K562 (cell line): Measurements from ENCODE around the gene HSPH1. TPM values are rescaled to one million over a fixed set of nuclear protein-coding genes. Genes with fewer than 3 reads are reported as not detected.
A peak's percentile ranks its signal among the peaks of the same experiment; 100 is the strongest.

Source experiments
- BCOR ChIP-seq: fragments of 450-650 bp; IDR thresholded peaks from 2 replicates; pipeline ENCODE4 v1.6.1; 2016
- BRD4 ChIP-seq: fragments of 200-600 bp; sonication (generic); IDR thresholded peaks from 2 replicates; pipeline ENCODE4 v1.6.1; 2017; ENCODE audit warnings: inconsistent platforms
- CREB1 ChIP-seq, 2 experiments: sonication (generic) in 1 of 2; formaldehyde crosslinking in 1 of 2; IDR thresholded peaks; 2 replicates each; pipeline versions ENCODE4 v1.6.1 to v1.8.0; 2012 to 2022; ENCODE audit warnings: inconsistent platforms in 1 of 2, mild to moderate bottlenecking in 1 of 2, missing genetic modification reagents in 1 of 2, moderate library complexity in 1 of 2
- FOXK2 ChIP-seq, 2 experiments: fragments of 450-650 bp; IDR thresholded peaks in 1 of 2; conservative IDR thresholded peaks in 1 of 2; 2 replicates each; pipeline ENCODE4 v1.6.1; 2016; ENCODE audit warnings: low read depth in 2 of 2, mild to moderate bottlenecking in 1 of 2
- GABPA ChIP-seq: fragments of 200-800 bp; sonication (Bioruptor generic); conservative IDR thresholded peaks from 2 replicates; pipeline ENCODE4 v1.6.1; 2016; ENCODE audit warnings: low read depth, missing genetic modification characterization, missing compliant biosample characterization
- GATAD2A ChIP-seq: fragments of 450-650 bp; IDR thresholded peaks from 2 replicates; pipeline ENCODE4 v1.6.1; 2017
- HCFC1 ChIP-seq: IDR thresholded peaks from 2 replicates; pipeline ENCODE4 v1.6.1; 2012; ENCODE audit warnings: low read depth, low read length, improper control_type of control experiment
- HNRNPLL ChIP-seq: fragments of 200-400 bp; formaldehyde crosslinking; IDR thresholded peaks from 2 replicates; pipeline ENCODE4 v1.6.1; 2017; ENCODE audit warnings: low read length, low read depth, mild to moderate bottlenecking; ENCODE audit not compliant: poor library complexity, severe bottlenecking
- PYGO2 ChIP-seq: fragments of 450-650 bp; IDR thresholded peaks from 2 replicates; pipeline ENCODE4 v1.6.1; 2016; ENCODE audit warnings: mild to moderate bottlenecking, missing genetic modification characterization, moderate library complexity, missing compliant biosample characterization
- RBM22 ChIP-seq: fragments of 200-400 bp; formaldehyde crosslinking; IDR thresholded peaks from 2 replicates; pipeline ENCODE4 v1.6.1; 2018; ENCODE audit warnings: low read length, low read depth; ENCODE audit not compliant: poor library complexity, severe bottlenecking
- SIN3A ChIP-seq, 2 experiments: fragments of 150-350 bp in 1 of 2; IDR thresholded peaks; 2 replicates each; pipeline ENCODE4 v1.6.1; 2011 to 2016; ENCODE audit warnings: borderline replicate concordance in 2 of 2, low read depth in 2 of 2, low read length in 2 of 2, mild to moderate bottlenecking in 2 of 2, moderate library complexity in 2 of 2; ENCODE audit not compliant: control insufficient read depth in 1 of 2
- SP2 ChIP-seq: IDR thresholded peaks from 2 replicates; pipeline ENCODE4 v1.6.1; 2011; ENCODE audit warnings: mild to moderate bottlenecking, low read depth, low read length, moderate library complexity; ENCODE audit not compliant: poor library complexity, severe bottlenecking; ENCODE audit errors: extremely low read depth
- TBP ChIP-seq: optimal IDR thresholded peaks from 2 replicates; pipeline ENCODE3; 2011; ENCODE audit warnings: low read depth, low read length, improper control_type of control experiment
- TEAD2 ChIP-seq: fragments of 450-650 bp; IDR thresholded peaks from 2 replicates; pipeline ENCODE4 v1.6.1; 2016; ENCODE audit warnings: missing genetic modification characterization, control low read depth, missing compliant biosample characterization
- TFAP4 ChIP-seq: sonication (generic); formaldehyde crosslinking; IDR thresholded peaks from 2 replicates; pipeline ENCODE4 v1.8.0; 2022; ENCODE audit warnings: missing genetic modification reagents, mild to moderate bottlenecking, moderate library complexity, borderline replicate concordance
- ZBTB17 ChIP-seq: fragments of 450-650 bp; formaldehyde crosslinking; IDR thresholded peaks from 2 replicates; pipeline ENCODE4 v1.4.0; 2020; ENCODE audit warnings: mild to moderate bottlenecking
- ZNF384 ChIP-seq: IDR thresholded peaks from 2 replicates; pipeline ENCODE4 v1.6.1; 2012; ENCODE audit warnings: low read depth, low read length, improper control_type of control experiment
- ZNF589 ChIP-seq: fragments of 200-800 bp; sonication (Bioruptor generic); IDR thresholded peaks from 2 replicates; pipeline ENCODE4 v1.6.1; 2016; ENCODE audit warnings: low read depth, missing genetic modification characterization, missing compliant biosample characterization
- polyA plus RNA-seq, 8 experiments: library from polyadenylated mRNA; depleted of rRNA in 4 of 8; stranded (reverse) in 5 of 8; unstranded in 3 of 8; fragments of >200 nt; fragmentation: Nextera tagmentation in 2 of 8; fragmentation: Illumina TruSeq in 1 of 8; extraction: Ambion mirVana in 2 of 8; extraction: Trizol in 1 of 8; gene quantifications; 2 replicates each; pipeline versions ENCODE4 v1.2.1 to v1.2.3, GENCODE V29; 2011 to 2014; ENCODE audit warnings: inconsistent platforms in 1 of 8, missing spikeins in 1 of 8
- total RNA-seq, 7 experiments: library from RNA; depleted of rRNA in 6 of 7; stranded (reverse); fragments of >200 nt in 6 of 7; fragmentation: Illumina TruSeq in 2 of 7; extraction: Trizol in 2 of 7; gene quantifications; 2 replicates each; pipeline versions ENCODE4 v1.2.1 to v1.2.3, GENCODE V29; 2011 to 2021; ENCODE audit warnings: low replicate concordance in 1 of 7
- TF ChIP-seq, protein P1 (sequence below): sonication (generic); formaldehyde crosslinking; IDR thresholded peaks from 2 replicates; pipeline ENCODE4 v1.8.1; 2023; ENCODE audit warnings: mild to moderate bottlenecking, missing genetic modification reagents, moderate library complexity
- TF ChIP-seq, protein P2 (sequence below): fragments of 250-450 bp; sonication (Bioruptor Pico); IDR thresholded peaks from 2 replicates; pipeline ENCODE4 v1.6.1; 2021; ENCODE audit warnings: mild to moderate bottlenecking
- TF ChIP-seq, protein P3 (sequence below): fragments of 450-650 bp; formaldehyde crosslinking; IDR thresholded peaks from 2 replicates; pipeline ENCODE4 v1.4.0; 2020; ENCODE audit warnings: mild to moderate bottlenecking
- TF ChIP-seq, protein P4 (sequence below): conservative IDR thresholded peaks from 2 replicates; pipeline ENCODE4 v1.6.1; 2011; ENCODE audit warnings: low read depth, mild to moderate bottlenecking, low read length; ENCODE audit not compliant: control insufficient read depth

The HSPH1 gene
- total and polyA plus RNA-seq, 9 of the 15 experiments (the other 6 are each of a cell fraction or from before 2014, with no cell fraction given): 34.6 to 104 (median 64.7) TPM

DNA sequence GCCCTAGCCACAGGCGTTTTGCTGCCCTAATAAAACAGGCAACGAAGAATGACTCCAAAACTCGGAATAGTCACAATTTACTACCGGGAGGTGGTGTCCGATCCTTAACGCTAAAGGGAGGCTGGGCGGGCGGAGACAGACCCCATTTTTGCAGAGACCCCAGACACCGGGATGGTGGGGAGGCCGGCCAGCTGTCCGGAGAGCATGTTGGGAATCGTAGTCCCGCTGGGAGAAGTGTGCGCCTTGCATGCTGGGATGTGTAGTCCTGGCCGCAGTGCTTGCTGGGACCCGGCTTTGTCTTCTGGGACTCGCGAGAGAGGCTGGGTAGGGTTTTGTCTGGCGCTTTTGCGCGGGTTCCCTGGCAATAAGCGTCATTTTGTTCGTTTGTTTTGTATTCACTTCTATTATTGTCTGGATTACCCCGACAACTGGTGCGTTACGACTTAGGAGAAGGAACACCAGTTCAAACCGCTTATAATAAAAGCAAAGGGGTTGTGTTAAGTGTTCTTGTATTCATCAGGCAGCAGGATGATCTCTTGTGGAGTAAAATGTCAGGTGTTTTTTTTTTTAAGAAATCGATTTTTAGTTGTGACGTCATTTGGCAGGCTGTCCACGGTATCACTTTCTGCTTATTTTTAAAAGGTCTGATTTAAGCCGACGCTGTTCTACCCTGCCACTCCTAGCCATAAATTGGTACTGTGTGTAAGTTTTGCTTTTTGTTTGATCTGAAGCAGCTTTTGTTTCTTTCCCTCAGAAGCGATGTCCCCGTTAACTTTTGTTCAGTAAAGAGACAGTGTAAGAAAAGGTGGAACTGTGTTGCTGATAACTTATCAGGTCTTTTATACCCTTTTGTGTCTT is 676 bp upstream of the HSPH1 start (continued):
- TF ChIP-seq, protein P1, sequence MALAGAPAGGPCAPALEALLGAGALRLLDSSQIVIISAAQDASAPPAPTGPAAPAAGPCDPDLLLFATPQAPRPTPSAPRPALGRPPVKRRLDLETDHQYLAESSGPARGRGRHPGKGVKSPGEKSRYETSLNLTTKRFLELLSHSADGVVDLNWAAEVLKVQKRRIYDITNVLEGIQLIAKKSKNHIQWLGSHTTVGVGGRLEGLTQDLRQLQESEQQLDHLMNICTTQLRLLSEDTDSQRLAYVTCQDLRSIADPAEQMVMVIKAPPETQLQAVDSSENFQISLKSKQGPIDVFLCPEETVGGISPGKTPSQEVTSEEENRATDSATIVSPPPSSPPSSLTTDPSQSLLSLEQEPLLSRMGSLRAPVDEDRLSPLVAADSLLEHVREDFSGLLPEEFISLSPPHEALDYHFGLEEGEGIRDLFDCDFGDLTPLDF (CRISPR knock-in tag): no peak
- peak; percentile 85 for TF ChIP-seq GABPA (tag)
- no peak for TF ChIP-seq PYGO2
- no peak for TF ChIP-seq BRD4
- TF ChIP-seq, protein P2, sequence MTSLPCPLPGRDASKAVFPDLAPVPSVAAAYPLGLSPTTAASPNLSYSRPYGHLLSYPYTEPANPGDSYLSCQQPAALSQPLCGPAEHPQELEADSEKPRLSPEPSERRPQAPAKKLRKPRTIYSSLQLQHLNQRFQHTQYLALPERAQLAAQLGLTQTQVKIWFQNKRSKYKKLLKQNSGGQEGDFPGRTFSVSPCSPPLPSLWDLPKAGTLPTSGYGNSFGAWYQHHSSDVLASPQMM (CRISPR knock-in tag): no peak
- peak; percentile 54; the same call in 1 of the 2 replicates for TF ChIP-seq ZNF589 (CRISPR knock-in tag)
- TF ChIP-seq HNRNPLL: peak; percentile 49
- TF ChIP-seq ZNF384: peak; percentile 86
- TF ChIP-seq GATAD2A: no peak
- TF ChIP-seq ZBTB17 (CRISPR knock-in tag): no peak
- peak in 1 of 2 experiments; percentile 44; a peak in 1 of 4 replicates for TF ChIP-seq FOXK2 (conservative IDR thresholded peaks at IDR 0.05 in 1 of 2, IDR thresholded peaks at IDR 0.05 in 1 of 2; ENCODE audit: low read depth in 2 of 2)
- TF ChIP-seq TBP: peak; percentile 82
- no peak for TF ChIP-seq BCOR
- peak; percentile 75 for TF ChIP-seq CREB1 (IDR thresholded peaks at IDR 0.05)
- TF ChIP-seq CREB1 (CRISPR knock-in tag; IDR thresholded peaks at IDR 0.05): peak; percentile 71
- TF ChIP-seq, protein P3, sequence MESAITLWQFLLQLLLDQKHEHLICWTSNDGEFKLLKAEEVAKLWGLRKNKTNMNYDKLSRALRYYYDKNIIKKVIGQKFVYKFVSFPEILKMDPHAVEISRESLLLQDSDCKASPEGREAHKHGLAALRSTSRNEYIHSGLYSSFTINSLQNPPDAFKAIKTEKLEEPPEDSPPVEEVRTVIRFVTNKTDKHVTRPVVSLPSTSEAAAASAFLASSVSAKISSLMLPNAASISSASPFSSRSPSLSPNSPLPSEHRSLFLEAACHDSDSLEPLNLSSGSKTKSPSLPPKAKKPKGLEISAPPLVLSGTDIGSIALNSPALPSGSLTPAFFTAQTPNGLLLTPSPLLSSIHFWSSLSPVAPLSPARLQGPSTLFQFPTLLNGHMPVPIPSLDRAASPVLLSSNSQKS: no peak
- TF ChIP-seq HCFC1: peak; percentile 96
- TF ChIP-seq SIN3A (IDR thresholded peaks at IDR 0.05; ENCODE audit: borderline replicate concordance in 2 of 2, control insufficient read depth in 1 of 2, low read depth in 2 of 2, low read length in 2 of 2): peak; percentile 70 to 86; a peak in 2 of 4 replicates
- TF ChIP-seq RBM22: no peak
- TF ChIP-seq TFAP4 (CRISPR knock-in tag): peak; percentile 98
- TF ChIP-seq SP2: no peak
- no peak for TF ChIP-seq TEAD2 (tag)
- TF ChIP-seq, protein P4, sequence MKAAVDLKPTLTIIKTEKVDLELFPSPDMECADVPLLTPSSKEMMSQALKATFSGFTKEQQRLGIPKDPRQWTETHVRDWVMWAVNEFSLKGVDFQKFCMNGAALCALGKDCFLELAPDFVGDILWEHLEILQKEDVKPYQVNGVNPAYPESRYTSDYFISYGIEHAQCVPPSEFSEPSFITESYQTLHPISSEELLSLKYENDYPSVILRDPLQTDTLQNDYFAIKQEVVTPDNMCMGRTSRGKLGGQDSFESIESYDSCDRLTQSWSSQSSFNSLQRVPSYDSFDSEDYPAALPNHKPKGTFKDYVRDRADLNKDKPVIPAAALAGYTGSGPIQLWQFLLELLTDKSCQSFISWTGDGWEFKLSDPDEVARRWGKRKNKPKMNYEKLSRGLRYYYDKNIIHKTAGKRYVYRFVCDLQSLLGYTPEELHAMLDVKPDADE: peak; percentile 92
